Stimulated activated CD4-positive, alpha-beta T cell treated with anti-CD3 and anti-CD28 coated beads, Interleukin-4, amount 100 ng/mL, for 1 hour (primary cell): ENCODE measurements around the gene ADAMTSL1.

ENCODE experiments used
- DNase-seq: peaks from one replicate; pipeline ENCODE4 v3.0.0-alpha.2; 2020

ADAMTSL1 gene

DNA sequence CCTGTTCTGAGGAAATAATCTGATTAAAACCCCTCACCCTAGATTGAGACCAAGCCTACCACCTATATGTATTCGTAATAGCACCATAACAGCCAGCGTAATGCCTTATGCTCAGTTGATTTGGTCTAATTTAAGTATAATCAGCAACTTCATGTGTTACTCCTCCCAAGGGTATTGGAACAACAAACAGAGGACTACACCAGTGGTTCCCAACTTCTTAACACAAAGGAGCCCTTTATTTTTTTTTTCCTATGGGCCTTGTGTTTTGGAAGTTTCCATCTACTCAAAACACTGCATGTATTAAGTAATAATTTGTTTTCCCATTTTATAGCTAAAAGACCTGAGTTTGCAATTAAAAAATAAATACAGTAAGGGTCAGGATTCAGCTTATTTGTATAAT is 140.7 kb downstream of the ADAMTSL1 start:
- DNase-seq = no peak

GRCh38 chr9:18616976-18617375 is 143.0 kb downstream of the ADAMTSL1 start:
- DNase-seq = no peak

- no peak for DNase-seq
Observed at GRCh38 chr9:18617759-18618158, 143.8 kb downstream of the ADAMTSL1 start.

GRCh38 chr9:18618862-18619261 is 144.9 kb downstream of the ADAMTSL1 start:
- no peak for DNase-seq

DNA sequence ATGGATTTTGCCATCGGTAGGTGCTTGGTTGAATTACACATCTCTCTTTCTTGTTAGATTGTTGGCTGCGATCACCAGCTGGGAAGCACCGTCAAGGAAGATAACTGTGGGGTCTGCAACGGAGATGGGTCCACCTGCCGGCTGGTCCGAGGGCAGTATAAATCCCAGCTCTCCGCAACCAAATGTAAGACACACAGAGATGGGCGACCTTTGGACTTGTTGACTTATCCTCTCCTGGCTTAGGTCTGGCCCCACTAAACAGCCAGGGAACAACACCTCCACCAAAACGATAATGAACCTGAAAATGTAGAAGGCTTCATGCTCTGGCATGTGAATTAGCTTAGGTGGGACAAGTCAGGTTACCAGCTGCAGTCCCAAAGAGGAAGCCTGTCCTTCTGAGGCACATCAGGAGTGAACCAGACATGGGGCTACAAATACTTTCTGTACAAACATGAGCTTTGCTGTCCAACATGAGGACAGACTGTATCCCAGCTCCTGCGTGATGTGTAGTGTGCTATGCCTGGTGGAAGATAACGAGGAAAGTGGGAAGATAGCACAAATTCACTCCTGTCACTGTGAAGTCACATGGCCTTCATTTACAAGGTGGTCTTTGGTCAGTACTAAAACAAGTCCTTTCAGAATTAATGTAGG is 148.4 kb downstream of the ADAMTSL1 start:
- no peak for DNase-seq

- no peak for DNase-seq
Observed at GRCh38 chr9:18623221-18624079, 149.5 kb downstream of the ADAMTSL1 start.

- DNase-seq = no peak
Observed at GRCh38 chr9:18626046-18626698, 152.2 kb downstream of the ADAMTSL1 start.

DNA sequence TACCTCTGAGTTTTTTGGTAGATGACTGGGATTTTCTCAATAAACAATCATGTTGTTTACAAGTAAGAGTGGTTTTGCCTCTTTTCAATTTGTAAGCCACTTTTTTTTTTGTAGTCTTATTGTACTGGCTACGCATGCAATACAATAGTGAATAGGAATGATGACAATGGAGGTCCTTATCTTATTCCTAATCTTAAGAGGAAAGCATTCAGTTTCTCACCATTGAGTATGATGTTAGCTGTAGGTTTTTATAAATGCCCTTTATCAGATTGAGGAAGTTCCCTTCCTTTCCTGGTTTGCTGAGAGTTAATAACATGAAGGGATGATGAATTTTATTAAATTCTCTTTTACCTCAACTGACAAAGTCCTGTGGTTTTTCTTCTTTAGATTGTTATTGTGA is 155.2 kb downstream of the ADAMTSL1 start:
- DNase-seq = no peak

GRCh38 chr9:18632632-18633403 is 158.9 kb downstream of the ADAMTSL1 start:
- DNase-seq = no peak

- no peak for DNase-seq
Observed at GRCh38 chr9:18636781-18637180, 162.8 kb downstream of the ADAMTSL1 start.

GRCh38 chr9:18638371-18639249 is 164.7 kb downstream of the ADAMTSL1 start:
- no peak for DNase-seq

- DNase-seq = no peak
Observed at GRCh38 chr9:18639911-18640310, 166.0 kb downstream of the ADAMTSL1 start.

- DNase-seq = no peak
Observed at GRCh38 chr9:18658804-18659705, 185.1 kb downstream of the ADAMTSL1 start.

DNA sequence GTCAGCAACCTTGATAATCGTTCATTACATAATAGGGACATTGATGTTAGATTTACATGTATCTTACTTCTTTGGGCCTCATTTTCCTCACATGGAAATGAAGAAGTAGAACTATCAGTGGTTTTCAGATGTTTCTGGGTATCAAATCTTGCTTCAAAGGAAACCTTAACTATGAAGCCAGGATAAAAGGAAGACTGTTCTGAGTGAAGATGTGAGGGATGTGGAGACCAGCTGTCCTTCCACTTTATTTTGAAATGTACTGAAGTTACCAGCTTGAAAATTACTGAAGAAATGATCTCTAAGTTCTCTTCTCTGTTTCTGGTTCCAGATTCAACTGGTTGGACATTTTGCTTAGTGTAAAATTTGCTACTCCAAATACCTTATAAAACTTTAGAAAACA is 186.0 kb downstream of the ADAMTSL1 start:
- no peak for DNase-seq

- DNase-seq = no peak
Observed at GRCh38 chr9:18662320-18662719, 188.4 kb downstream of the ADAMTSL1 start.

DNA sequence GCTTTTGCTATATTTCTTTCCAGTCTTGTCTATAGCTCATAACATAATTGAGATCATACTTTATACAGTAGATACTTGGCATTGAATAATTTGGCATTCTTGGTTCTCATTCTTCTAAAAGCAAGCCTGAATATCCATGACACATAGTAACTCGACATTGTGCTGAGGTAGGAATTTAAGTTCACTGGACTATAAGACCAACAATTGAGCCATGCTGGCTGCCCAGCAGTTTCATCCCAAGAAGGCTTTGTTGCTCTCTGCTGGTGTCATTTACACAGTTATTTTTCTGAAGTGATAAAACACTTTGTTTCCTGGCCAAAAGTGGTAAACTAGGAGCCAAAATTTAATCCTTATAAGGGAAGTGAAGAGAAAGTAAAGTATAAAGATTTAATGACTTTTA is 192.0 kb downstream of the ADAMTSL1 start:
- no peak for DNase-seq

GRCh38 chr9:18666348-18666747 is 192.4 kb downstream of the ADAMTSL1 start:
- DNase-seq = no peak

DNA sequence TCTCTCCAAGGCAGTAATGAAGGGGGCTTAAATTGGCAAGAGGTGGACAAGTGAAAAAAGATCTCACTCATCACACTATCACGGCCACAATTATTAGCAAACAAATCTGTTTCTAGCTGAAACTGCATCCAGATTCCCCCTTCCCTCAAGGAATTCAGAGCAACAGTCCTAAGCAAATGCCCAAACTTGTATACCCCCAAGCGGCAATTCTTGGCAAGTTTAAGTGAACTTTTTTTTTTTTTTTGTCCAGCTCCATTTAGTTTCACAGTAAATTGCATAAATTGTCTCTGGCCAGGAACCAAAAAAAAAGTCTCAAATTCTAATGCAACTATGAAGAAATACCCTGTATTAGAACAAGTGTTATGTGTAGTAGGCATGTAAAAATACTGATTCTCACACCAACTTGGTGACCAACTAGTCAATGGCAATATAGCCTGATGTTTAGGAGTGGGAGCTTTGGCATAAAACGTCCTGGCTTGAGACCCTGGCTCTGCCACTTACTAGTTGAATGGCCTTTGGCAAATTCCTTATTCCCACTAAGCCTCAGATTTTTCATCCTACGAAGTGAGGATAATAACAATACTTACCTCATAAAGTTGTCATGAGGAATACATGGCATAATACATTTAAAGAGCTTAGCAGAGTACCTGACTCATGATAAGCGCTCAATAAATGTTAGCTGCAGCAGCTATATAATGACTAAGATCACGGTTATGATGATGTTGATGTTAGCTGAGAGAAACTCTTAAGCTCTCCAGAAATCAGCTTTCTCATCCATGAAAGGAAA is 193.2 kb downstream of the ADAMTSL1 start:
- DNase-seq = no peak

DNA sequence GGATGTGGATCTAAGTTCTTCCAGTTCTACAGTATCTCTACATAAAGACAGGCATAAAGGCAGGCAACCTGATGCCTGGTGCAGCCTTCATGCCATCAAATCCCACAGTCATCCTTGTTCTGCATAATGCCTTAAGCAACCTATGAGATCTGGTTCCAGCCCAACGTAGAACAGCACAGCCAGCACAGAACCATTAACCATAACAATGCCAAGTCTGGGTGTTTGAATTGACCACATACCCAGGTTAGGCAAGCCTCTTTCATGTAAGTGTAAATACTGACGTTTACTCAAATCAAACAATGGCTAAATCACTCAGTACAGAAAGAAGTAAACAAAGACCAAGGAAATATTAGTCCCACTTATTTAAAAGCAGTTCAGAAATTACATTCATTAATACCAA is 195.0 kb downstream of the ADAMTSL1 start:
- no peak for DNase-seq

DNA sequence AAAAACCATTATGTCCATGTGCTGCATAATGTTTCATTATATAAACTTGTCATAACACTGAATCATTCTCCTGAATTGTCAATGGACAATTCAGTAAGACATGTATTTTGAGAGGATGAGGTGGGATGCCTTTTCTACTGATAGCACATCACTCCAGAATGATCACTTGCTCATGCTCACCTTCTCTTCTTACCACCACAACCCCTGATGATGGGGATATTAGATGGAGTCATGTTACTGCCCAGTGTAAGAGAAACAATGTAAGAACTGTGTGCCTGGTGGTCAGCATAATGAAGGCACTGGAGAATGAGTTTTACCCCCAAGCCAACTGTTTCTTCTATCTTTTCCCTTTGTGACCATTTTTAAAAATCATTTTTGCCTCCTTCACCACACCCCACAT is 198.8 kb downstream of the ADAMTSL1 start:
- DNase-seq = no peak
